Esophagus squamous epithelium (tissue), 5 donors: ENCODE measurements around the gene ALDH1L1. TPM values are rescaled to one million over a fixed set of nuclear protein-coding genes. Genes with fewer than 3 reads are reported as not detected.

Experiments
- DNase-seq: peaks from one replicate; lab custom pipeline; 2025; lab: John Stamatoyannopoulos, UW
- H3K27ac ChIP-seq, 4 donors: fragments of 200-600 bp; sonication (generic); one replicate each; pipeline ENCODE4 v1.5.1; 2016 to 2019; ENCODE audit warnings: mild to moderate bottlenecking in 1 of 4
- H3K27me3 ChIP-seq, 4 donors: fragments of 200-600 bp; sonication (generic); 1 replicate in 3 of 4; 2 replicates in 1 of 4; pipeline versions ENCODE4 v1.5.1 to v1.6.0; 2017 to 2021; ENCODE audit warnings: antibody characterized with exemption in 1 of 4
- H3K36me3 ChIP-seq, 3 donors: fragments of 200-600 bp; sonication (generic); one replicate each; pipeline ENCODE4 v1.5.1; 2016 to 2019
- H3K4me1 ChIP-seq, 3 donors: fragments of 200-600 bp; sonication (generic); one replicate each; pipeline ENCODE4 v1.5.1; 2017 to 2019
- H3K4me3 ChIP-seq, 4 donors: fragments of 200-600 bp; sonication (generic); 1 replicate in 3 of 4; 2 replicates in 1 of 4; pipeline ENCODE4 v1.5.1; 2016 to 2019; ENCODE audit warnings: mild to moderate bottlenecking in 2 of 4, moderate library complexity in 1 of 4
- H3K9me3 ChIP-seq, 3 donors: fragments of 200-600 bp; sonication (generic); one replicate each; pipeline ENCODE4 v1.5.1; 2016 to 2019
- POLR2A ChIP-seq, 4 donors: fragments of 450-650 bp; IDR thresholded peaks; one replicate each; pipeline ENCODE4 v1.6.1; 2017; ENCODE audit warnings: antibody characterized with exemption in 4 of 4, mild to moderate bottlenecking in 4 of 4, moderate library complexity in 3 of 4
- WGBS, 2 donors: methylation state at CpG; one replicate each; pipeline ENCODE4 v1.1.5; 2018; 5-methylcytosine and 5-hydroxymethylcytosine counted together
- intact Hi-C: fragments of 100-400 bp; cut with DNase I; formaldehyde crosslinking; loops from one replicate; pipeline ENCODE4 v1.15.0; 2022
- total RNA-seq, 4 donors: library from RNA; depleted of rRNA; stranded (reverse); fragments of >200 nt; gene quantifications; one replicate each; pipeline ENCODE4 v1.1.0, GENCODE V29; 2016
- TF ChIP-seq, protein P1 (sequence below), 6 experiments: fragments of 450-650 bp in 4 of 6; fragments of 200-600 bp in 2 of 6; sonication (generic) in 2 of 6; IDR thresholded peaks; one replicate each; pipeline ENCODE4 v1.5.1; 2016 to 2019; ENCODE audit warnings: antibody characterized with exemption in 6 of 6, mild to moderate bottlenecking in 4 of 6, moderate library complexity in 4 of 6
- donor health status: DM: yes; HTN: yes; CAD: no.

Gene ALDH1L1
- total RNA-seq, 4 donors from 2014 or later = 1.6 to 19.3 (median 4.4) TPM

DNA sequence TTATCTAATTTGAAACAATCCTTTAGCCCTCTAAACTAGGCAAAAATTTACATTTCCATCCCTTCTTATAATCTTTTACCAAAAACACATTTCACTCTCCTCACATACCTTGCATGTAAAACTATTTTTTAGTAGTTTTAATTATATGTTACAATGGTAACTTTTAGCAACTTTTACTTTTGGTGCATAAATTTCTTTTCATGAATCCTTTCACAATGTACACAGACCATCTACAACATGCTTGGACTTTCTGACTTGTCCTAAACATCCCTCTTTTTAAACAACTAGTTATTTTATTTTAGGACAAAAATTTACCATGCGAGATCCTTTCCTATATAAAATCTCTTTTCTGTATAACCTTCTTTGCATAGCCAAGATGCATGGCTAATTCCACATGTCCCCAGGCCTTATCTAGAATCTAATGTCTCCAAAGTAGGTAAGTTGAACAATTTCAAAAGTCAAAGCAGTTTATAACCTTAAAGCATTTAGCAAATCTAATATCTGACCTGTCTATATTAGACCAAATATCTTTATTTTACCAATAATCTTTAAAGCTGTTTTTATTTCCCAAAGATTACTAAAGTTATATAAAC lies 14.4 kb upstream of the ALDH1L1 start:
- H3K27ac ChIP-seq = no peak overlapping the region
- intact Hi-C loops = no loop called here
- H3K9me3 ChIP-seq = peaks cover 0 to 5% (median 0%) of the 10 kb centered on the region in 3 donors
- H3K27me3 ChIP-seq = no peaks in the 10 kb centered on the region
- H3K4me3 ChIP-seq = no peak overlapping the region
- no peak for DNase-seq
- H3K36me3 ChIP-seq = no peaks in the 10 kb centered on the region
- no peak for TF ChIP-seq POLR2A (IDR thresholded peaks at IDR 0.05)
- TF ChIP-seq, protein P1, sequence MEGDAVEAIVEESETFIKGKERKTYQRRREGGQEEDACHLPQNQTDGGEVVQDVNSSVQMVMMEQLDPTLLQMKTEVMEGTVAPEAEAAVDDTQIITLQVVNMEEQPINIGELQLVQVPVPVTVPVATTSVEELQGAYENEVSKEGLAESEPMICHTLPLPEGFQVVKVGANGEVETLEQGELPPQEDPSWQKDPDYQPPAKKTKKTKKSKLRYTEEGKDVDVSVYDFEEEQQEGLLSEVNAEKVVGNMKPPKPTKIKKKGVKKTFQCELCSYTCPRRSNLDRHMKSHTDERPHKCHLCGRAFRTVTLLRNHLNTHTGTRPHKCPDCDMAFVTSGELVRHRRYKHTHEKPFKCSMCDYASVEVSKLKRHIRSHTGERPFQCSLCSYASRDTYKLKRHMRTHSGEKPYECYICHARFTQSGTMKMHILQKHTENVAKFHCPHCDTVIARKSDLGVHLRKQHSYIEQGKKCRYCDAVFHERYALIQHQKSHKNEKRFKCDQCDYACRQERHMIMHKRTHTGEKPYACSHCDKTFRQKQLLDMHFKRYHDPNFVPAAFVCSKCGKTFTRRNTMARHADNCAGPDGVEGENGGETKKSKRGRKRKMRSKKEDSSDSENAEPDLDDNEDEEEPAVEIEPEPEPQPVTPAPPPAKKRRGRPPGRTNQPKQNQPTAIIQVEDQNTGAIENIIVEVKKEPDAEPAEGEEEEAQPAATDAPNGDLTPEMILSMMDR (IDR thresholded peaks at IDR 0.05) = no peak
- no peaks in the 10 kb centered on the region for H3K4me1 ChIP-seq
- 70 to 81% methylated on average over 1 of the region's 1 CpG for WGBS, 2 donors

DNA sequence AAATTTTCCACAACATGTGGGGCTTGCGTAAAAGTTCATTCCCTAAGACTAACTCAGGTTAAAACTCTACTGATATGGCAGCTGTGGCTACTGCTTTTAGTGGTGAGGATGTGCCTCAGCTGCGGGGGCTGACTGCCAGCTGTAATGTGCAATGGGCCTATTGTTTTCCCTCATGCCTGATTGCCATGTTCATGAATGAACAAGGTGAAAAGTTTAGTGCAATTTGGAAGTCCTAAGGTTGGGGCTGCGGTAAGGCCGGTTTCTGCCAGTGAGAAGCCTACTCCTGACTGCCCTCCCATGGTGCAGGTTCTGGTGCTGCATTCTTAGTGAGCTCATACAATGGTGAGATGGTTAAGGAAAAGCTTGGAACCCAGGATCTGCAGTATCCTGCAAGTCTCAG lies 10.9 kb upstream of the ALDH1L1 start:
- no peak for DNase-seq

DNA sequence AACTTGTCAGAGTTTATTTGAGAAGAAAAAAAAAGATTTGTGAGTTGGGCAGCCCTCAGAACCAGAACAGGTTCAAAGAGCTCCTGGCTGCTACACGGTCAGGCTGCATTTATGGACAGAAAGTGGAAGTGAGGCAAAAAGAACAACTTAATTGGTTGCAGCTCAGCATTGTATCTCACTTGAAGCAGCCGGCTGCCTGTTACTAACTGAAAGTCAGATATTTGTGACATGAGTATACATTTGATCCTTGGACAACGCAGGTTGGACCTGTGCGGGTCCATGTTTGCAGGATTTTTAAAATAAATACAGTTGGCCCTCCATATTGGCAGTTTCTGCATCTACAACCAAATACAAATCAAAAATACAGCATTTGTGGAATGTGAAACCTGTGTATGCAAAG lies 7.5 kb upstream of the ALDH1L1 start:
- Histone ChIP-seq H3K27ac (no peak overlapping the region), H3K4me1 (no peaks in the 10 kb centered on the region), H3K4me3 (no peak overlapping the region), H3K36me3 (no peaks in the 10 kb centered on the region), H3K9me3 (no peaks in the 10 kb centered on the region), H3K27me3 (no peaks in the 10 kb centered on the region)
- 52 to 75% methylated on average over 4 of the region's 4 CpGs for WGBS, 2 donors
- intact Hi-C loops = no loop called here
- DNase-seq = no peak
- no peak for TF ChIP-seq POLR2A (IDR thresholded peaks at IDR 0.05)
- TF ChIP-seq, protein P1 (IDR thresholded peaks at IDR 0.05) = no peak

More for the DNA sequence above, 10.9 kb upstream of the ALDH1L1 start:
- Histone ChIP-seq H3K4me1 (no peaks in the 10 kb centered on the region), H3K36me3 (no peaks in the 10 kb centered on the region), H3K9me3 (peaks cover 0 to 5% (median 0%) of the 10 kb centered on the region in 3 donors), H3K4me3 (no peak overlapping the region), H3K27ac (no peak overlapping the region), H3K27me3 (no peaks in the 10 kb centered on the region)
- intact Hi-C loops = no loop called here
- no peak for TF ChIP-seq POLR2A (IDR thresholded peaks at IDR 0.05)
- TF ChIP-seq, protein P1 (IDR thresholded peaks at IDR 0.05) = no peak
- 93 to 95% methylated on average over 2 to 4 of the region's 4 CpGs for WGBS, 2 donors

DNA sequence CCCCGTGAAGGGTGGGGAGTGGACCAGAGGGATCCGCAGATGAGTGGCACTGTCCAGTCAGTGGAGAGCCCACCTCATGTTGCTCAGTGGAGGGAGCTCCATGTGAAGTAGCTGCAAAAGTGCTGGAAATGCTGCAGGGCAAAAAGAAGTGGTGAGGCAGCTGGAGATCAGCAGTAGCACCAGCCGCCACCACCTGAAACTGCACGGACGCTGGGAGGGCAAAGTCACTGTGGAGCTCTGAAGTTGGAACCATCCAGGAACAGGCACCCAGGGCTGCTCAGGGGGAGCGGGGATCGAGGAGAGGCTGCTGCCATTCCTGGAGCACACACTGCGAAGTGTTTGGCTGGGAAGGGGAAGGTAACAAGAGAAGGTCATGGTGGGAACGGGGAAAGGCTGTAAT lies 6.4 kb upstream of the ALDH1L1 start:
- H3K4me3 ChIP-seq = no peak overlapping the region
- peaks cover 0 to under 1% (median 0%) of the 10 kb centered on the region in 3 donors for H3K4me1 ChIP-seq
- no peak for TF ChIP-seq POLR2A (IDR thresholded peaks at IDR 0.05)
- TF ChIP-seq, protein P1 (IDR thresholded peaks at IDR 0.05) = no peak
- DNase-seq = no peak
- no peak overlapping the region for H3K27ac ChIP-seq
- H3K9me3 ChIP-seq = no peaks in the 10 kb centered on the region
- H3K36me3 ChIP-seq = no peaks in the 10 kb centered on the region
- 87 to 93% methylated on average over 8 to 9 of the region's 9 CpGs for WGBS, 2 donors
- no peaks in the 10 kb centered on the region for H3K27me3 ChIP-seq
- intact Hi-C loops = no loop called here

DNA sequence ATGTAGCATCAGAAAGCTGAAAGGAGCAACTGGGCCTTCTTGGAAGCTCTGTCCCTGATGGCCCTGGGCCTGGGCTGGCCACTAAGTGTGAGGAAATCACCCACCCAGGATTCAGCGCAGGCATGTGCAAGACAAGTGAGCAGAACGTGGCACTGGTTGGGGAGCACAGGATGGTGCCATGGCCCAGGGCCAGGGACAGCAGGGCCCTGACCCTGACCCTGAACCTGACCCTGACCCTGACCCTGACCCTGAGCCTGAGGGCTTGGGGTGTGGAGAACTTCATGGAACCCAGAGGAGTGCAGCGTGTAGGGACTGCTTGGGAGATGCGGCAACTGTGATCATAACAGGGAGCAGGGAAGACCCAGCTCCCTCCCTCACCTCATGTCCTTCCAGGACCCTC lies 5.9 kb upstream of the ALDH1L1 start:
- Histone ChIP-seq H3K27ac (no peak overlapping the region), H3K4me1 (peaks cover under 1 to 5% (median under 1%) of the 10 kb centered on the region in 3 donors), H3K9me3 (no peaks in the 10 kb centered on the region), H3K36me3 (no peaks in the 10 kb centered on the region), H3K4me3 (no peak overlapping the region), H3K27me3 (peaks cover 0 to 2% (median 0%) of the 10 kb centered on the region in 4 donors)
- 83 to 100% methylated on average over 1 to 2 of the region's 4 CpGs for WGBS, 2 donors
- DNase-seq = no peak
- intact Hi-C loops = no loop called here
- TF ChIP-seq, protein P1 (IDR thresholded peaks at IDR 0.05) = no peak
- TF ChIP-seq POLR2A (IDR thresholded peaks at IDR 0.05) = no peak
